Psoas muscle (tissue), 8 donors: ENCODE data around the gene TBCD. TPM values are rescaled to one million over a fixed set of nuclear protein-coding genes. Genes with fewer than 3 reads are reported as not detected.
A peak's percentile ranks its signal among the peaks of the same experiment; 100 is the strongest.

Experiments used
- ATAC-seq, 4 donors: fragments of 200-7000 bp; cut with Tn5 transposase; one replicate each; pipeline ENCODE4 v1.9.1; 2020; ENCODE audit warnings: moderate library complexity in 3 of 4, mild to moderate bottlenecking in 2 of 4
- DNase-seq, 2 donors: peaks; one replicate each; pipeline ENCODE4 v3.0.0-alpha.2; 2020
- H3K27ac ChIP-seq: fragments of 200-600 bp; one replicate; pipeline ENCODE4 v1.8.0; 2022
- H3K27me3 ChIP-seq, 3 donors: fragments of 200-600 bp in 1 of 3; one replicate each; pipeline versions ENCODE4 v1.6.1 to v1.8.0; 2013 to 2022; ENCODE audit warnings: low read length in 2 of 3, mild to moderate bottlenecking in 2 of 3, moderate library complexity in 1 of 3; ENCODE audit not compliant: insufficient read depth in 3 of 3
- H3K36me3 ChIP-seq, 2 donors: fragments of 200-600 bp in 1 of 2; one replicate each; pipeline versions ENCODE4 v1.6.1 to v1.8.0; 2013 to 2022; ENCODE audit warnings: low read depth in 1 of 2, mild to moderate bottlenecking in 1 of 2, moderate library complexity in 1 of 2; ENCODE audit not compliant: insufficient read depth in 1 of 2
- H3K4me1 ChIP-seq: fragments of 200-600 bp; one replicate; pipeline ENCODE4 v1.8.0; 2022
- H3K4me3 ChIP-seq: fragments of 200-600 bp; one replicate; pipeline ENCODE4 v1.8.0; 2022; ENCODE audit warnings: mild to moderate bottlenecking
- H3K9me3 ChIP-seq: fragments of 200-600 bp; one replicate; pipeline ENCODE4 v1.8.0; 2022
- CTCF ChIP-seq: fragments of 200-600 bp; IDR thresholded peaks from one replicate; pipeline ENCODE4 v1.8.0; 2022; ENCODE audit warnings: antibody characterized with exemption
- WGBS, 3 donors: extraction: QIAGEN DNeasy Blood & Tissue Kit; methylation state at CpG; one replicate each; pipeline versions ENCODE4 v1.1.6 to v1.1.7; 2013; 5-methylcytosine and 5-hydroxymethylcytosine counted together
- intact Hi-C, 2 donors: fragments of 100-400 bp; cut with DNase I; formaldehyde crosslinking; loops; one replicate each; pipeline versions ENCODE4 v1.11.0 to v1.14.2; 2022
- polyA plus RNA-seq, 3 donors: library from polyadenylated mRNA; stranded (reverse); fragments of 200-250 nt; gene quantifications; one replicate each; pipeline ENCODE4 v1.2.3, GENCODE V29; 2013
- total RNA-seq, 4 donors: library from RNA; stranded (reverse); fragmentation: NEBNext Ultra II Directional in 2 of 4; extraction: Animal tissue kit (Norgen Biotek cat#: 25700) in 2 of 4; gene quantifications; one replicate each; pipeline versions ENCODE4 v1.2.1 to v1.2.4, GENCODE V29; 2021 to 2023
- donor health status: healthy with polysubstance abuse.
- donor health status: DM: no; HTN: no; CAD: no; lungs with moderate emphysema.
- donor health status: Bipolar disorder and iron deficiency.
- donor health status: healthy.
- donor health status: DM: yes; HTN: yes; CAD: no.
- donor health status: DM: no; HTN: no; CAD: no.
- donor health status: DM: no; HTN: no; CAD: no.
- donor health status: DM: yes; HTN: yes; CAD: no.

Gene TBCD
- total and polyA plus RNA-seq, 7 donors = 28.2 to 65.0 (median 36.5) TPM

GRCh38 chr17:82812601-82813000 lies 60.7 kb downstream of the TBCD start:
- TF ChIP-seq CTCF = no peak
- no peak overlapping the region for H3K4me3 ChIP-seq
- H3K27me3 ChIP-seq = no peaks in the 10 kb centered on the region
- ATAC-seq = no peak
- intact Hi-C loops = no loop called here
- H3K27ac ChIP-seq = no peak overlapping the region
- no peaks in the 10 kb centered on the region for H3K4me1 ChIP-seq
- peaks cover 0 to 59% of the 10 kb centered on the region in 2 donors for H3K36me3 ChIP-seq
- DNase-seq = peak in 1 of 2 donors; percentile 37
- 97 to 99% (median 98%) methylated on average over 17 of the region's 17 CpGs for WGBS, 3 donors
- no peaks in the 10 kb centered on the region for H3K9me3 ChIP-seq

- no peak for DNase-seq
Measured at GRCh38 chr17:82813299-82814051, 61.6 kb downstream of the TBCD start.

GRCh38 chr17:82814834-82815233 lies 63.0 kb downstream of the TBCD start:
- Histone ChIP-seq H3K4me3 (no peak overlapping the region), H3K4me1 (no peaks in the 10 kb centered on the region), H3K27me3 (no peaks in the 10 kb centered on the region), H3K27ac (no peak overlapping the region), H3K9me3 (no peaks in the 10 kb centered on the region), H3K36me3 (peaks cover 0 to 59% of the 10 kb centered on the region in 2 donors)
- WGBS, 3 donors = 94 to 96% (median 94%) methylated on average over 20 of the region's 20 CpGs
- no peak for DNase-seq
- TF ChIP-seq CTCF = no peak
- intact Hi-C loops = no loop called here
- ATAC-seq = no peak

More at GRCh38 chr17:82813299-82814051, 61.6 kb downstream of the TBCD start:
- 91 to 93% (median 91%) methylated on average over 23 of the region's 23 CpGs for WGBS, 3 donors
- H3K9me3 ChIP-seq = no peaks in the 10 kb centered on the region
- TF ChIP-seq CTCF = no peak
- no peak overlapping the region for H3K27ac ChIP-seq
- peaks cover 0 to 59% of the 10 kb centered on the region in 2 donors for H3K36me3 ChIP-seq
- no peak overlapping the region for H3K4me3 ChIP-seq
- intact Hi-C loops = no loop called here
- no peak for ATAC-seq
- H3K4me1 ChIP-seq = no peaks in the 10 kb centered on the region
- no peaks in the 10 kb centered on the region for H3K27me3 ChIP-seq

- Histone ChIP-seq H3K27ac (no peak overlapping the region), H3K36me3 (peaks cover 0 to 55% of the 10 kb centered on the region in 2 donors), H3K4me3 (no peak overlapping the region), H3K27me3 (no peaks in the 10 kb centered on the region), H3K9me3 (peaks cover 4% of the 10 kb centered on the region), H3K4me1 (no peaks in the 10 kb centered on the region)
- 89 to 95% (median 94%) methylated on average over 5 of the region's 5 CpGs for WGBS, 3 donors
- ATAC-seq (peak in 1 of 4 donors; percentile 14), DNase-seq (no peak)
- intact Hi-C loops = no loop called here
- TF ChIP-seq CTCF = no peak
Measured at GRCh38 chr17:82815354-82815753, 63.5 kb downstream of the TBCD start.
